GM12878 (cell line): Measurements from ENCODE around the gene USP11.

Source experiments
- CTCF ChIP-seq, 3 experiments: IDR thresholded peaks in 2 of 3; conservative IDR thresholded peaks in 1 of 3; 2 replicates each; pipeline ENCODE4 v1.5.1; 2011; ENCODE audit warnings: low read depth in 3 of 3, low read length in 3 of 3, mild to moderate bottlenecking in 3 of 3, control low read depth in 2 of 3, moderate library complexity in 2 of 3, inconsistent platforms in 1 of 3, mixed read lengths in 1 of 3; ENCODE audit not compliant: control insufficient read depth in 2 of 3, insufficient read depth in 1 of 3; ENCODE audit errors: extremely low read depth in 1 of 3
- NR2C1 ChIP-seq: fragments of 450-650 bp; IDR thresholded peaks from 2 replicates; pipeline ENCODE4 v1.6.1; 2017; ENCODE audit warnings: antibody characterized with exemption, mild to moderate bottlenecking, moderate library complexity
- RB1 ChIP-seq: fragments of 450-650 bp; formaldehyde crosslinking; IDR thresholded peaks from 2 replicates; pipeline ENCODE4 v1.6.1; 2017; ENCODE audit warnings: mild to moderate bottlenecking, borderline replicate concordance
- RBBP5 ChIP-seq: fragments of 200-600 bp; sonication (generic); conservative IDR thresholded peaks from 2 replicates; pipeline ENCODE4 v1.6.1; 2016
- TAF1 ChIP-seq: IDR thresholded peaks from 2 replicates; pipeline ENCODE4 v1.6.1; 2011; ENCODE audit warnings: mild to moderate bottlenecking, low read depth, low read length, borderline replicate concordance

GRCh38 chrX:47194194-47194787 is 38.5 kb upstream of the USP11 start:
- TF ChIP-seq CTCF (IDR thresholded peaks at IDR 0.05 in 2 of 3, conservative IDR thresholded peaks at IDR 0.05 in 1 of 3; ENCODE audit: control insufficient read depth in 2 of 3, extremely low read depth in 1 of 3, insufficient read depth in 1 of 3, low read depth in 3 of 3, low read length in 3 of 3) (no peak), RBBP5 (no peak), RB1 (no peak), NR2C1 (no peak), TAF1 (no peak)
